ENCODE results near the gene SLC10A7. TPM values are rescaled to one million over a fixed set of nuclear protein-coding genes. Genes with fewer than 3 reads are reported as not detected.
"Not testable (repeated sequence)": the region's sequence is repeated elsewhere in the genome, so short reads cannot be mapped to it uniquely, and the experiment has no call there.

Gene SLC10A7
- total RNA-seq, 1 donor from 2014 or later = 10.7 TPM

GRCh38 chr4:146371812-146372211 is 149.9 kb downstream of the SLC10A7 start:
- Mint-ChIP-seq H3K36me3 (ENCODE audit: low read depth) (peaks cover 2% of the 10 kb centered on the region), H3K4me1 (peaks cover 40% of the 10 kb centered on the region), H3K4me3 (no peak overlapping the region), H3K27me3 (ENCODE audit: low read depth) (no peaks in the 10 kb centered on the region), H3K9me3 (peaks cover 5% of the 10 kb centered on the region), H3K27ac (ENCODE audit: unreplicated experiment) (no peak overlapping the region)
- DNase-seq (ENCODE audit: low read depth, low spot score) = no peak
- TF ChIP-seq CTCF (conservative IDR thresholded peaks at IDR 0.05) = no peak

- DNase-seq (ENCODE audit: low read depth, low spot score) = no peak
- no peak for TF ChIP-seq CTCF (conservative IDR thresholded peaks at IDR 0.05)
- H3K36me3 Mint-ChIP-seq (ENCODE audit: low read depth) = no peaks in the 10 kb centered on the region
- peaks cover 42% of the 10 kb centered on the region for H3K4me1 Mint-ChIP-seq
- no peak overlapping the region for H3K4me3 Mint-ChIP-seq
- no peak overlapping the region for H3K27ac Mint-ChIP-seq (ENCODE audit: unreplicated experiment)
- H3K9me3 Mint-ChIP-seq = peaks cover 2% of the 10 kb centered on the region
- H3K27me3 Mint-ChIP-seq (ENCODE audit: low read depth) = no peaks in the 10 kb centered on the region
Measured at GRCh38 chr4:146370841-146371240, 150.9 kb downstream of the SLC10A7 start.

- Mint-ChIP-seq H3K27me3 (ENCODE audit: low read depth) (no peaks in the 10 kb centered on the region), H3K36me3 (ENCODE audit: low read depth) (no peaks in the 10 kb centered on the region), H3K4me3 (no peak overlapping the region), H3K27ac (ENCODE audit: unreplicated experiment) (no peak overlapping the region), H3K9me3 (no peaks in the 10 kb centered on the region), H3K4me1 (peaks cover 42% of the 10 kb centered on the region)
- TF ChIP-seq CTCF (conservative IDR thresholded peaks at IDR 0.05) = no peak
- DNase-seq (ENCODE audit: low read depth, low spot score) = no peak
Measured at GRCh38 chr4:146369446-146369845, 152.3 kb downstream of the SLC10A7 start.

GRCh38 chr4:146368209-146368608 is 153.5 kb downstream of the SLC10A7 start:
- TF ChIP-seq CTCF (conservative IDR thresholded peaks at IDR 0.05) = no peak
- H3K9me3 Mint-ChIP-seq = peaks cover 4% of the 10 kb centered on the region
- H3K4me1 Mint-ChIP-seq = peaks cover 42% of the 10 kb centered on the region
- no peaks in the 10 kb centered on the region for H3K27me3 Mint-ChIP-seq (ENCODE audit: low read depth)
- no peak for DNase-seq (ENCODE audit: low read depth, low spot score)
- H3K27ac Mint-ChIP-seq (ENCODE audit: unreplicated experiment) = no peak overlapping the region
- H3K4me3 Mint-ChIP-seq = peak overlapping the region; percentile 32
- peaks cover 5% of the 10 kb centered on the region for H3K36me3 Mint-ChIP-seq (ENCODE audit: low read depth)

- TF ChIP-seq CTCF (conservative IDR thresholded peaks at IDR 0.05) = no peak
- Mint-ChIP-seq H3K4me3 (peak overlapping the region; percentile 32), H3K27ac (ENCODE audit: unreplicated experiment) (no peak overlapping the region), H3K4me1 (peaks cover 42% of the 10 kb centered on the region), H3K27me3 (ENCODE audit: low read depth) (no peaks in the 10 kb centered on the region), H3K9me3 (peaks cover 7% of the 10 kb centered on the region), H3K36me3 (ENCODE audit: low read depth) (peaks cover 8% of the 10 kb centered on the region)
- DNase-seq (ENCODE audit: low read depth, low spot score) = no peak
Measured at GRCh38 chr4:146367347-146367746, 154.4 kb downstream of the SLC10A7 start.

- Mint-ChIP-seq H3K4me1 (no peaks in the 10 kb centered on the region), H3K27ac (ENCODE audit: unreplicated experiment) (no peak overlapping the region), H3K4me3 (no peak overlapping the region), H3K9me3 (peaks cover 13% of the 10 kb centered on the region), H3K27me3 (ENCODE audit: low read depth) (no peaks in the 10 kb centered on the region), H3K36me3 (ENCODE audit: low read depth) (peaks cover 19% of the 10 kb centered on the region)
- no peak for TF ChIP-seq CTCF (conservative IDR thresholded peaks at IDR 0.05)
- no peak for DNase-seq (ENCODE audit: low read depth, low spot score)
Measured at GRCh38 chr4:146359771-146360170, 162.0 kb downstream of the SLC10A7 start.

GRCh38 chr4:146350114-146350513 is 171.6 kb downstream of the SLC10A7 start:
- not testable (repeated sequence) for H3K9me3 Mint-ChIP-seq; H3K36me3 Mint-ChIP-seq (ENCODE audit: low read depth); H3K27me3 Mint-ChIP-seq (ENCODE audit: low read depth); DNase-seq (ENCODE audit: low read depth, low spot score)
- H3K4me1 Mint-ChIP-seq = peaks cover 27% of the 10 kb centered on the region
- H3K27ac Mint-ChIP-seq (ENCODE audit: unreplicated experiment) = peak overlapping the region; percentile 62
- H3K4me3 Mint-ChIP-seq = peak overlapping the region; percentile 84

All from neural crest cell (in vitro differentiated cells).